GM10248 (cell line): ENCODE results near the gene GTF2H4.

Experiments
- CTCF ChIA-PET: fragments of 300-600 bp; sonication (Branson Sonifier 250); formaldehyde crosslinking; extraction: SDS; loops from one replicate; lab custom pipeline; 2021; ENCODE audit warnings: antibody characterized with exemption; lab: Yijun Ruan, JAX
- POLR2A ChIA-PET: fragments of 350-650 bp; sonication (Branson Sonifier 250); formaldehyde crosslinking; extraction: SDS; loops from one replicate; lab custom pipeline; 2020; ENCODE audit warnings: antibody characterized with exemption; lab: Yijun Ruan, JAX
- DNase-seq: peaks from one replicate; pipeline ENCODE4 v3.0.0; 2012; ENCODE audit errors: extremely low spot score
- CTCF ChIP-seq: IDR thresholded peaks from 2 replicates; pipeline ENCODE4 v1.5.1; 2012; ENCODE audit warnings: mild to moderate bottlenecking, low read depth; ENCODE audit errors: extremely low read depth, missing control alignments, control extremely low read depth

Gene GTF2H4

GRCh38 chr6:30891450-30891723 is 16.6 kb upstream of the GTF2H4 start:
- ChIA-PET CTCF (interaction anchor here (1.3 to 3.5 kb wide), 3 partner anchors 23 to 177 kb away, joined by 3 to 21 read pairs (median 4); partner anchors contain the start of gene VARS2), POLR2A (no interaction called here)
- no peak for DNase-seq
- no peak for TF ChIP-seq CTCF

- DNase-seq, result no peak
- TF ChIP-seq CTCF, result no peak
- ChIA-PET POLR2A (no interaction called here), CTCF (interaction anchor here (1.3 kb wide), 1 partner anchor 63 kb away, joined by 4 read pairs; no protein-coding TSS in a partner anchor)
Observed at GRCh38 chr6:30891816-30892538, 16.0 kb upstream of the GTF2H4 start.

- no peak for DNase-seq
- ChIA-PET POLR2A (no interaction called here), CTCF (no interaction called here)
- TF ChIP-seq CTCF, result no peak
Observed at GRCh38 chr6:30893001-30893591, 14.9 kb upstream of the GTF2H4 start.

GRCh38 chr6:30893666-30894065 is 14.3 kb upstream of the GTF2H4 start:
- no peak for TF ChIP-seq CTCF
- CTCF ChIA-PET, result interaction anchor here (0.8 kb wide), 1 partner anchor 194 kb away, joined by 3 read pairs; no protein-coding TSS in a partner anchor
- POLR2A ChIA-PET, result no interaction called here
- DNase-seq, result no peak

- no peak for TF ChIP-seq CTCF
- CTCF ChIA-PET, result interaction anchor here (0.8 kb wide), 1 partner anchor 193 kb away, joined by 3 read pairs; no protein-coding TSS in a partner anchor
- DNase-seq, result no peak
- POLR2A ChIA-PET, result no interaction called here
Observed at GRCh38 chr6:30894381-30894780, 13.6 kb upstream of the GTF2H4 start.

- CTCF ChIA-PET, result interaction anchor here (0.7 to 2.4 kb wide), 6 partner anchors 8 to 193 kb away, joined by 3 to 12 read pairs (median 4); partner anchors contain the start of gene VARS2
- POLR2A ChIA-PET, result no interaction called here
- DNase-seq, result no peak
- no peak for TF ChIP-seq CTCF
Observed at GRCh38 chr6:30894935-30895334, 13.1 kb upstream of the GTF2H4 start.
